ENCODE data around the gene TXNL4A.
A peak's percentile ranks its signal among the peaks of the same experiment; 100 is the strongest.

Gene TXNL4A

GRCh38 chr18:79952996-79953559 is 35.3 kb downstream of the TXNL4A start:
- no peak for TF ChIP-seq CTCF (IDR thresholded peaks at IDR 0.05)
- Histone ChIP-seq H3K9me3 (no peaks in the 10 kb centered on the region), H3K4me1 (peaks cover 7 to 31% (median 25%) of the 10 kb centered on the region in 4 donors), H3K4me3 (no peak overlapping the region), H3K27ac (no peak overlapping the region), H3K36me3 (no peaks in the 10 kb centered on the region), H3K27me3 (no peaks in the 10 kb centered on the region)
- intact Hi-C loops (cut with DNase I; ENCODE audit: low total_unique reads) = loop anchor here (5.0 to 10.0 kb wide), 3 partner anchors 34 to 152 kb away; partner anchors contain the start of genes ADNP2, RBFA and TXNL4A
- DNase-seq = peak in 1 of 2 donors; percentile 64

- Histone ChIP-seq H3K9me3 (no peaks in the 10 kb centered on the region), H3K27me3 (no peaks in the 10 kb centered on the region), H3K4me1 (peaks cover 7 to 37% (median 28%) of the 10 kb centered on the region in 4 donors), H3K36me3 (no peaks in the 10 kb centered on the region), H3K27ac (peak overlapping the region; percentile 58 to 78), H3K4me3 (peak overlapping the region; percentile 83 to 95)
- TF ChIP-seq CTCF (IDR thresholded peaks at IDR 0.05) = no peak
- intact Hi-C loops (cut with DNase I; ENCODE audit: low total_unique reads) = loop anchor here (5.0 to 10.0 kb wide), 3 partner anchors 35 to 152 kb away; partner anchors contain the start of genes ADNP2, RBFA and TXNL4A
- DNase-seq = peak in 1 of 2 donors; percentile 58
Observed at GRCh38 chr18:79952456-79952995, 35.8 kb downstream of the TXNL4A start.

GRCh38 chr18:79951545-79952455 is 36.6 kb downstream of the TXNL4A start, which contains the start of gene SLC66A2:
Gene SLC66A2 (minus strand): TSS chr18:79951653. CDS start chr18:79950926, 727 bp downstream.
- peak within 1 kb of the TSS; percentile 72 to 78 for H3K27ac ChIP-seq
- DNase-seq = peak; percentile 83 to 94
- intact Hi-C loops (cut with DNase I; ENCODE audit: low total_unique reads) = loop anchor here (5.0 to 10.0 kb wide), 3 partner anchors 36 to 153 kb away; partner anchors contain the start of genes ADNP2, RBFA and TXNL4A
- no peaks in the 10 kb centered on the region for H3K36me3 ChIP-seq
- no peaks in the 10 kb centered on the region for H3K9me3 ChIP-seq
- peaks cover 7 to 44% (median 31%) of the 10 kb centered on the region in 4 donors for H3K4me1 ChIP-seq
- H3K4me3 ChIP-seq = peak within 1 kb of the TSS; percentile 83 to 95
- TF ChIP-seq CTCF (IDR thresholded peaks at IDR 0.05) = no peak
- H3K27me3 ChIP-seq = no peaks in the 10 kb centered on the region

GRCh38 chr18:79950515-79951341 is 37.6 kb downstream of the TXNL4A start:
- no peaks in the 10 kb centered on the region for H3K27me3 ChIP-seq
- H3K27ac ChIP-seq = peak overlapping the region; percentile 72 to 78
- TF ChIP-seq CTCF (IDR thresholded peaks at IDR 0.05) = no peak
- DNase-seq = peak in 1 of 2 donors; percentile 67
- H3K36me3 ChIP-seq = peaks cover 0 to 4% (median 0%) of the 10 kb centered on the region in 3 donors
- intact Hi-C loops (cut with DNase I; ENCODE audit: low total_unique reads) = loop anchor here (5.0 to 10.0 kb wide), 3 partner anchors 37 to 154 kb away; partner anchors contain the start of genes ADNP2, RBFA and TXNL4A
- peaks cover 7 to 53% (median 33%) of the 10 kb centered on the region in 4 donors for H3K4me1 ChIP-seq
- H3K4me3 ChIP-seq = peak overlapping the region; percentile 83 to 95
- no peaks in the 10 kb centered on the region for H3K9me3 ChIP-seq
